HG03095 (cell line): ENCODE data around the gene CLPTM1L.

Experiments
- ATAC-seq: cut with Tn5 transposase; IDR thresholded peaks from one replicate; pipeline ENCODE4 v1.9.1; 2021; ENCODE audit warnings: moderate library complexity; ENCODE audit not compliant: unreplicated experiment

CLPTM1L gene

GRCh38 chr5:1315709-1316587 lies 29.0 kb downstream of the CLPTM1L start:
- ATAC-seq: peak; percentile 56

GRCh38 chr5:1315018-1315708 lies 29.7 kb downstream of the CLPTM1L start:
- ATAC-seq: peak; percentile 1

GRCh38 chr5:1314564-1314982 lies 30.3 kb downstream of the CLPTM1L start:
- ATAC-seq: no peak

- ATAC-seq: peak; percentile 56
These were observed 31.7 kb downstream of the CLPTM1L start for GRCh38 chr5:1312993-1313833.

GRCh38 chr5:1312206-1312605 lies 32.7 kb downstream of the CLPTM1L start:
- ATAC-seq: no peak

GRCh38 chr5:1311439-1312055 lies 33.4 kb downstream of the CLPTM1L start:
- ATAC-seq: no peak

GRCh38 chr5:1310118-1310517 lies 34.8 kb downstream of the CLPTM1L start:
- no peak for ATAC-seq

- ATAC-seq: no peak
These were observed 40.9 kb downstream of the CLPTM1L start for GRCh38 chr5:1304033-1304432.

GRCh38 chr5:1302258-1302657 lies 42.6 kb downstream of the CLPTM1L start:
- ATAC-seq: no peak

GRCh38 chr5:1300581-1301083 lies 44.3 kb downstream of the CLPTM1L start:
- ATAC-seq: no peak

- ATAC-seq: no peak
These were observed 44.9 kb downstream of the CLPTM1L start for GRCh38 chr5:1299961-1300360.

GRCh38 chr5:1299511-1299850 lies 45.4 kb downstream of the CLPTM1L start:
- ATAC-seq: no peak

GRCh38 chr5:1298723-1299510 lies 46.0 kb downstream of the CLPTM1L start:
- no peak for ATAC-seq

- no peak for ATAC-seq
These were observed 46.8 kb downstream of the CLPTM1L start for GRCh38 chr5:1298067-1298551.

- ATAC-seq: no peak
These were observed 47.7 kb downstream of the CLPTM1L start for GRCh38 chr5:1297243-1297642.

GRCh38 chr5:1295650-1296037 lies 49.3 kb downstream of the CLPTM1L start:
- ATAC-seq: no peak

GRCh38 chr5:1294835-1295649 lies 49.9 kb downstream of the CLPTM1L start, which contains the start of gene TERT:
TERT (minus strand) TSS chr5:1295068; CDS start chr5:1294989, 79 bp downstream.
- ATAC-seq: no peak

- no peak for ATAC-seq
These were observed 50.6 kb downstream of the CLPTM1L start for GRCh38 chr5:1294206-1294834.
